HG03575 (cell line): ENCODE data around the gene SEZ6.

Experiments
- ATAC-seq: cut with Tn5 transposase; IDR thresholded peaks from one replicate; pipeline ENCODE4 v1.9.1; 2021; ENCODE audit not compliant: unreplicated experiment, insufficient number of reproducible peaks, low FRiP score; ENCODE audit errors: extremely low read depth

Gene SEZ6

DNA sequence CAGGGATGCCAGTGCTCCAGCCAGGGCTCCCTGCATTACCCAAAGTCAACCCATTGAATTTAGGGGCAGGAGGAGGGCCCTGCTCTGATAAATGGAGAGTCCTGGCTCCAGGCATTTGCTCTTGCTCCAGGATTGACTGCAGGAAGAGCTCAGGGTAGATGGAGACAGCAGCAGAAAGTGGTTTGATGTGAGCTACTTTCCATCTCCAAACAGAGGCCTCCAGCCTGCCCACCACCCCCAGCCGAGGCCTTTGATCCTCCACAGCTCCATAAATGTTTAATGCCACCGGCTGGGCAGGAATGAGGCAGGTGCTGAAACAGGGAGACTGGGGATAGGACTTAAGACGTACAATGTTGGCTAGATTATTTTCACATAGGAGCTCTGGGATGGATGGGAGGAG lies 4.3 kb upstream of the SEZ6 start:
- no peak for ATAC-seq

DNA sequence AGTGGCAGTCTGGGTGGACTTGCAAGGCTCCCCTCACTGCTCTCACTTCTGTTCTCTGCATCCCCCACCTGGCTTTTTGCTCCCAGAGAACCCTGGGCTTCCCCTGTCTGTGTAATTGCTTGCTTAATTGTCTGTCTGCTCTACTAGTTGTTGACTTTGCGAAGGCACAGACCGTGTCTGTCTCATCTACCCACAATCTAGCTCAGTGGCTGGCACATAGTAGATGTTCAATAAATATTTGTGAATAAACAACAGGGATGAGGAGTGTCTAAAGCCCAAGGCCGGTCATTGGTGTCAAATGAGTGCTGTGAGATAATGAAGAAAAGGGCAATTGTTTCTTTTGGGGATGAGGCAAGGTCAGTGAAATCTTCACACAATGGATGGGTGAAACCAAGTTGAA lies 2.8 kb upstream of the SEZ6 start:
- ATAC-seq = no peak

DNA sequence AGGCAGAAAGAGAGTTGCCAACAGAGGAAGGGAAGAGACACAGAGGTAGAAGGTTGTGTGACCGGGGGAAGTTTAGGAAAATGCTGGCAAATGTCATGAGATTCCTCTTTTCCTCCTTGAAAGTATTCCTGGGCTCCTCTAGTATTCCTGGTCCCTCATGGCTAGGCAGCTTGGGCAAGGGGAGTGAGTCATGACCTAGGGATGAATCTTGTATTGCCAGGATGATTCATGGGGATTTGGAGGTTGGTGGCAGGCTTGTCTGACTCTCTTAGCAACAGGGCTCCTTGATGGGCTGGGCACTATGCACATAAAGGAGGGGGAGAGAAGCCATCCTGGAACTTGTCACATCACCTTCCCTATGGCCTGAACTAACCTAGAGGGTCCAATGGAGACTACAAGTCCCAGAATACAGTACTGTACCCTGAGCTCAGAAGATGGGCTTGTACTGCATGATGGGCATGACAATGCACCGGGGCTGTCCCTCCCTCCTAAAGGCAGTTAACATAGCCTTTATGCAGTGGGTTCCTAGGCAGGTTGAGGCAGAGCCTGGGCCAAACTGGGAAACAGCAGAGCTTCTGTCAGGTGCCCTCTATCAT lies 2.1 kb upstream of the SEZ6 start:
- ATAC-seq = no peak

DNA sequence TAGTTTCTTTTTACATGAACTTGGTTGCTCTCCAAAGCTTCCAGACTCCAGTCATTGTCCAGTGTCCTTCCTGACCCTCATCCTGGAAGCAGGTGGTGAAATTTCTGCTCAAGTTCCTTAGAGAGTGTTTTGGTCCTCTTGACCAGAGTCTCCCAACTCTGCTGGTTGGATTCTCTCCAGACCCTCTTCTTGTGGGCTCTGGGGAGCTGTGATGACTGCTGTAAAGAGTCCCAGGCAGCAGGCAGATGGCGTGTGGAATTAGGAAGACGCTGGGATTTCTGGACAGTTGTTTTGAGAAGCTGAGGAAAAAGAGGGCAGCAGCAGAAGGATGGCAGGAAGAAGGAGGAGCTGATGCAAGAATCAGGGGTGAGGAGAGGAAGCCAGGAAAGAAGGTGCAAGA lies 1.6 kb upstream of the SEZ6 start:
- no peak for ATAC-seq

DNA sequence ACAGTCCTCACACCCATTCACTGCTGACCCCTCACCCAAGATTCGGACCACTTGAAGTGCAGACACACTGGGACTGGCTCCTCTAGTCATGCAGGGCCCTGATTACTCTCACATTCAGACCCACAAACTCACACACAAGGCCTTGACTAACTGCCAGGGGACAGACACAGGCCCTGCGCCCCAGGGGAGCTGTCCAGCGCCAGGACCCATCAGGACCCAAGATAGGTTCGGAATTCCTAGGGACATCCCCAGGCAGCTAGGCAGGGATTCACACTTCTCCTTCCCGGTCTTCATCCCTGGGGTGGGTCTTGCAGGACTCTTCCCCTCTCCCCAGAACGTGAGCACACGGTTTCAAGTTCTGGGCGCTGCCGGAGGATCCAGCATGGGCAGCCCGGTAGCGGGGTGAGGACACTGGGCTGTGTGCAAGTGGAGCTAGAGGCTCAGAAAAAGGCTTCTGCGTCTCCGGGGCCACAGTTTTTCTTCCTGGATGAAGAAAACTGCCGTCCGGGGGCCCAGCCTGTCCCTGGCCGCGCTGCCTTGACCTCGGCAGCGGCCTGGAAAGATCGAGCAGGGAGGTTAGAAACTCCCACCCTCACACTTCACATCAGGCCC lies 1.6 kb downstream of the SEZ6 start:
- ATAC-seq = no peak

DNA sequence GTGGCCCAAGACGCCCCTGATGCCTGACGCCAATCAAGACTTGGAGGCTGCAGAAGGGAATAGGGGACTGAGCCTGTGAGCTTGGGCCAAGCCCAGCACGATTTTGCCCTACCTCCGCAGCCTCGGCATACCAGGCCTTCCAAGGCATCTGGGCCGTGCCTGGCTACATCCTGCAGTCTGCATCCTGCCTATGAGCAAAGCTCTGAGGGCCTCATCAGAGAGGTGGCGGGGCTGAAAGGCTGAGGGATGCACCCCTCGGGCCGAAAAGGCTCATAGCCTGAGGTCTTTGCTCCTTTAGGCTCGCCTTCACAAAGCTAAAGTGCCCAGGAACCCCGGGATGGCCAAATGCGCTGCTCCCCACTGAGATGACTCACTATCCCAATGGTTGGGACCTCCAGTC lies 2.5 kb downstream of the SEZ6 start:
- no peak for ATAC-seq

DNA sequence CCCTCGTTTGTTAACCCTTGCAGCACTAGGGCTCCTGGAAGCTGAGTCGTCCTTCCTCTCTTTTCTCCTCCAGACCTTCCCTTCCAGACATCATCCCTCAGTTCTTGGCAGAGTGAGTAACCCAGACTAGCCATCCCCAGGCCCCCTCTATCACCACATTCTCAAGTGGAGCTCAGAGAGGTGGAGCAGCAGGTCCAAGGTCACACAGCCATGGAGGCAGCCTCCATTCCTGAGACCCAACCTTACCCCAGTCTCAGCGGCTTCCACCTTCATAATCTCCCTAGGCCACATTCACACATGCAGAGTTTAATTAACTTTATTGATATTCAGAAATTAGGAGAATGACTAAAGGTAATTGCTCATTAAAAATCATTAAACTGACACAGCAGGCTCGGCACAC lies 3.0 kb downstream of the SEZ6 start:
- no peak for ATAC-seq

DNA sequence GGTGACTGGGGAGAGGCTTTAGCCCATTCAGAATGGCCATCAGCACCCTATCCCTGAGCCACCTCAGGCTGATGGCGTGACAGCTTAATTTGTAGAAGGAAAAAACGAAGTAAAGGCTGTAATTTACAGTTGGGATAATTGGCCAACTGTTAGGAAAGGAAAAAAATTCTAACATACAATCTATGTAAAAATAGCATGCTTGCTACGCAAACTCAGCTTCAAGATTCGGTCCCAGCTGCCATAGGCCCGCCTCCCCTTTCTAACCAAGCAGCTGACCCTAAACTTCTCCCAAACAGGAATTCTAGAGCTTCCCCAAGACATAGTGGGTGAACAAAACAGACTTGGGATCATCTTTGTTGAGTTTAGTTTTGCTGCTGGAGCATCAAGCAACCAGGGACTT lies 4.9 kb downstream of the SEZ6 start:
- no peak for ATAC-seq

DNA sequence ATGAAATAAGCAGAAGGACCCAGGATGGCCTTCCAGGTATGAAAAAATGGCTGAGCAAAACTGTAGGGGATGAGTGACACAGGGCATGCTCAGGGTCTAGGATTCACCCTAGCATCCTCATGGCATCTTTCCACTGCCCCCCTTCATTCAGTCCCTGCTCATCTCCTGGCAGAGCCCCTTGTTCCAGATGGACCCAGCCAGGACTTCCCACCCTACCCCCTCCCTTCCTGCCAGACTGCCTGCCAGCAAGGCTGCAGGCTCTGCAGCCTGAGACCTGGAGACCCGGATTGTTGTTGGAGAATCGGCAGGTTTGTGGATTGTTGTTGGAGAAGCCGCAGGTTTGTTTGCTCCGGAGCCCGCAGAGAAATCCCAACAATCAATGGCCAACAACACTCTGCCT lies 6.6 kb downstream of the SEZ6 start:
- no peak for ATAC-seq

DNA sequence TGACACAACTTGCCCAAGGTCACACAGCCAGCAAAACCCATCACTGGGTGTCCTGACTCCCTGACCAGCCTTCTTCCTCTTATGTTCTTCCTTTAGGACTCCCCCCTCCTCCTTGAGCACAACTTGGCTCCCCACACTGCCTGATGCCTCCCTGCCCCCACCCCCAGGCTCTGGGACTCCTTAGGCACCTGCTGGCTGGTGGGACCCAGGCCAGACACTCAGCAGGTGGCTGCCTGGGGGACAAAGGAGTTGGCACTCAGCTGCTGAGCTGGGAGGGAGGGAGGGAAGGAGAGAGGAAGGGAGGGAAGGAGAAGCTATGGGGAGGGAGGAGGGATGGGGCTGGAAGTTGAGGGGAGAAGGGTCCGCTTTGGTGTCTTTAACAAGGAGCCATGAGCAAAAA lies 8.0 kb downstream of the SEZ6 start:
- no peak for ATAC-seq

DNA sequence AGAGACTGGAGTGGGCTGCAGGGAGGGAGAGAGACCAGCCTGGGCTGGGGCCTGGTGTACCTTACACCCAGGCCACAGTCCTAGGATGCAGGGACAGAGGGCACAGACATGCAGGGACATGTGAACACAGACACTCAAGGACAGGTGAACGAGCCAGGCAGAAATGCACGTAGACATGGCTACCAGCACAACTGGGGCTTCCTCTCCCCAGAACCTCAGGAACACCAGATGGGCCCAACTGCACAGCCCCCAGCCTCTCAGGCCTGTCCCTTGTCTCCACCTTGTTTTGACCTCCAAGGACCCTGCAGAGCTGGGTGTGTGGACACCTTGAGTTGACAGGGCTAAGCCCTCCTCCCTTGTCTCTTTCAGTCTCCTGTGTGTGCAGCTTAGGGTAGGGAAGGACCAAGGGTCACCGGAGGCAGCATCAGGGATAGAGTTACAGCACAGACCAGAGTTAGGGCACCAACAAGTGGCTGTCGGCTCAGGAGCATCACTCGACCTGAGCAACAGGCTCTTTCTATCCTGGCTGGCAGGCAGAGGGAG lies 9.2 kb downstream of the SEZ6 start:
- ATAC-seq = no peak

DNA sequence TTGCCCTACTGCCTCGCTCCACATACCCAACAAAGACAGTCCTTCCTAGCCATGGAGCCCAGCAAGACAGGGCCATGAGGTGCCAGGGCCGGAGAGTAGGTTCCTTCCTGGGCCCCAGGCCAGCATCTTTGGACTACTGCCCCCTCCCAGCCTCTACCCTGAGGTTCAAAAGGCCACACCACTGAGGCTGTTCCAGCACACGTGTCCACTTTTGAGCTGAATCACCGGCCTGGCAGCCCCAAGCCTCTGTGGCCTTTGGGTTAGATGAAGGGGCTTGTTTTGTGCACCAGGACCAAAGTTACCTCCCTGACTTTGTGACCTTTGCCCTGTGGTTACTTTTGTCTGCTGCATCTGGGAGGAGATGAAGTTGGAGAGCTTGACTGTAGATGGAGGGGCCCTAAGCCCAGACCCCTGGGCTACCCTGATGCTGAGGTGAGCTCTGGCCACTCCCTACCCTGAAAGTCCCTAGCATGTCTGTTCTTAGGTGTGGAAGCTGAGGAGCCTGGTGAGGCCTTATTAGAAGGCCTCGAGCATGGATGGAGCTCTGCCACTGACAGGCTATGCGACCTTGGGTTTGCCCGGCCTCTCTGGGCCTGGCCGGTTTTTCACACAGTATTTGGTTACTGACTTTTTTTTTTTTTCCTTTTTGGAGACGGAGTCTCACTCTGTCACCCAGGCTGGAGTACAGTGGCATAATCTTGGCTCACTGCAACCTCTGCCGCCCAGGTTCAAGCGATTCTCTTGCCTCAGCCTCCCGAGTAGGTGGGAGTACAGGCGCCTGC lies 12.0 kb downstream of the SEZ6 start:
- no peak for ATAC-seq

DNA sequence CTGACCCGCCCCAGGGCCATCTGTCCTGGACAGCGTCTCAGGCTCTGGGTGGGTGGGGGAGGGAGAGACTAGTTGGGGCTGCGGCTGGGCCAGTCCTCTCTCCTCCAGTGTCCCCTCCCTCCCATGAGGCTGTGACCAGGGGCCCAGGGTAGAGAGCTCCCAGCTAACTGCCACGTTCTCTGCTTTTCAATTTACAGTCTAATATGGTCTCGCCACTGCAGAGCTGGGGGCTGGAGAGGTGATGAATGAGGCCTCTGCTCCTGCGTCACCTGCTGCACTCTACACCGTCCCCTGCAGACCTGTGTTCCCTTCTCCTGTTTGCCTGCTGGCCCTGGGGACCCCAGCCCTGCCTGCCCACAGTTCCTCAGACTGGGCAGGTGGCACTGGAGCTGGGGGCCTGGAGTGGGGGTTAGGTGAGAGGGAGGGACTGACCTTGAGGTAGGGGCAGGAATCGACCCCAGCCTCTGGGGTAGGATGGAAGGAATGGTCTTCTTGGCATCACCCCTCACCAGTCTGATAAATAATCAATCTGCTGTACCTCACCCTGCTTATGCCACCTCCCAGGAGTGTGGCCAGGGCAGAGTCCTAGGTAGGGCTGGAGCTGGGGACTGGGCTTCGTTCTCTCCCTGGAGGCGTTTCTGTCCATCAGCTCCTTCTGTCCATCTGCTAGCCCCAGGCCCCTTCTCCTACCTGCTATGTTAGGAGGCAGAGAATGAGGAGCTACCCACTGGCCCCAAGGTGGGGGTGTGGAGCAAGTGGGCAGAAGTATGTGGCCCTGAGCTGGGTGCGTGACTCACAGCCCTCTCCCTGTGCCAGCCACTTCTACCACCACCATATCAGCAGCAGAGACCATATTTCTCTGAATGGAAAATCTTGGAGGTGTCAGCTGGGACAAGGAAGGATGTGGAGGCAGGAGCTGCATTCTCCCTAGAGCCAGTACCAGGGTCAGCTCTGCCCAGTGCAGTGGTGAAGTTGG lies 12.9 kb downstream of the SEZ6 start:
- ATAC-seq = no peak

DNA sequence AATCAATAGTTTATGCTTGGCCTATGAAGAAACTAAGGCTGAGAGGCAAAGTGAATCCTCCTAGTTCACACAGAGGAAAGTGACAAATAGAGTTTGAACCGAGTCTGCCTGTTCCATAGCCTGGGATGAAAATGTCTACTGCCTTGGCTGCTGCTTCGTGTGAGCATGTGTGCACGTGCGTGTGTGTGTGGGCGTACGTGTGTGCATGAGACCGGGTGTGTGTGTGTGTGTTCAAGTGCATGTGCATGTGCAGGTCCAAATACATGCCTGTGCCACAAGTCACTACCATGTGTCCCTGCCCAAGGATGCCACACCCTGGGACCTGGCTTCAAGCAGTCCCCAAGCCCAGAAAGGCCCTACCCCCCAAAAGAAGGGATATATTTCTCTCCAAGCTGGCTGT lies 13.6 kb downstream of the SEZ6 start:
- no peak for ATAC-seq

DNA sequence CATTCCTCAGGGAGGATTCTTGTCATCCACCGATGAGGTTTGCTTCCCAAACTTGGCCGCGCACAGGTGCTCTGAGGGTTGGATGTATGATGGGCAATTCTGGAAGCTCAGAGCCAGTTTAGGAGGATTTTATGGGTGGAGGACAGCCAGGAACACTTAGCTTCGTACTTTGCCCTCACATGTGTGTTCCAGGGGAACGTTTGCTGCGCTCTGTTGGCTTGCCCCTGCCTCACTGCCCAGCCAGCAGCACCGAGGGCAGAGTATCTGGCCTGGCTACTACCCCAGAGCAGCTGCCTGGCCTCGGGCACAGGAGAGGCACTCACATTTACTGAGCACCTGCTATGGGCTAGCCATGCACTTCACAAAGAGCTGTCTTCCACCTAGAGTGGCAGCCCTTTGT lies 14.1 kb downstream of the SEZ6 start:
- no peak for ATAC-seq

DNA sequence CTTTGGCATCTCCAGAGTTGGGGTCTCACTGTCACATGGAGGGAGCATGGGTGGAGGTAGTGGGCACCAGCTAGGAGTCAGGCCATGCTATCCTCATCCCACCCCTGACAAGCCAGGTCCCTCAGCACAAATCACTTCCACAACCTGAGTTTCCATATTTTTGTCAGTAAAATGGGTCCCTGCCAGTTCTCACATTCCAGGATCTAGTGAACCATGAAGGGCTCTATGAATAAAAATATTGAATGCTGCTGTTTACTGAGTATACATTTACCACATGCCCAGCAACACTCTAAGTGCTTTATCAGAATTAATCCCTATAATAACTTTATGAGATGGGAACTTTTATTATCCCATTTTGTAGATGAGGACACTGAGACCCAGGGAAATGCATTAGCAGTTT lies 16.8 kb downstream of the SEZ6 start:
- no peak for ATAC-seq

DNA sequence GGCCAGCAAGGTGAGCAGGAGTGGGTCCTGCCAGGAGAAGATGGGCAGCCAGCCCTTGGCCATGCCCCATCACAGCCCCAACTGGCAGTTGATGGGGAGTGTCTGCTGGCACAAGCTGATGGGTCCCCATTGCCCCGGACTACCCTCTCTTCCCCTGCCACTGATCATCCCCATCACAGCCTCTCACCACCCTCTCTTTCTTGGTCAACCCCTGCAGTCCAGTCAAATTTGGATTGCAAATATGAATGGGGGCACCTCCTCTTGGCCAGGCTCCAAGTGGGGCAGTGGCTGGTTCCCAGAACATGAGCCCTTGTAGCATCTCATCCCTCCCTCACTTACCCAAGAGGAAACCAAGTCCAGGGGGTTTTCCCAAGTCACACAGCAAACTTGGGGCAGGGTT lies 17.4 kb downstream of the SEZ6 start:
- ATAC-seq = no peak

DNA sequence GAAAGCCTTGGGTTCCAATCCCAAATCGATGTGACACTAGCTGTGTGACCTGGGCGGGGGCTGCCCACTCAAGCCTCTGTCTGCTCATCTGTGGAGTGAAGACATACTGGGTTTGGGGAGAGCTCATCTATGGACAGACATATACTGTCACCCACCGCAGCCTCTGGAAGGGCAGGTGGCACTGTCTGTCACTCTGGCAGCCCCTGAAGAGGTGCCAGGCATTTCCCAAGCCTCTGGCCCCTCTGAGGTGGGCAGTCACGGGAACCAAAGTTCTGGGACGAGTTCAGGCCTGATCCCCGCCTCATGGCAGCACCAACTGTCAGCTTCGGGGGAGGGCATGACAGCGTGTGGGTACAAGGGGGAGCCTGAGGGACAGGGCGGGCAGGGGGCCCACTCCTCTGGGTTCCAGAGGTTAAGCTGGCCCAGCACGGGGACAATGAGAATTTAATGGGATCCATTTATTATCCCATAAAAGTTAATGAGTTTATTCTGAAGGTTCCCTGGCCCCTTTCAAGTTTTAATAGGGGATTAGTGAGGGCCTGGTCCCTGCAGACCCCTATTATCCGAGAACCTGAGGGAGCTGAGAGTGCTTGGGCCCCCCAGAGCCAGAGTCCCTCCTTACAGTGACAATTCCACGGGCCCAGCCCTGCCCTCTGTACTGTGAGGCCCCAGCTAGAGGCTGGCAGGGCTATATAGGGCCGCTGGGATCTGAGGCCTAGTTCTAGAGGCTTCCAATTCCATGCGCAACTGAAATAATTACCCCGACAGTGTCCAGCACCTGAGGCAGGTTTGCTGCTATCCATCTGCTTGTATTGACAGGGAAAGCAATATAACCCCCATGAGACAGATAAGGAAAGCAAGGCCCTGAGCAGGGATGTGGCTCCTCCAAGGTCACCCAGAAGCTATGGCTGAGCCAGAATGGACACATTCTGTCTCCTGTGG lies 18.8 kb downstream of the SEZ6 start:
- no peak for ATAC-seq
